Uterus (tissue), 4 donors: Measurements from ENCODE around the gene HSPG2. TPM values are rescaled to one million over a fixed set of nuclear protein-coding genes. Genes with fewer than 3 reads are reported as not detected.

Experiments
- DNase-seq, 2 donors: peaks; one replicate each; pipeline ENCODE4 v3.0.0-alpha.2; 2019 to 2020
- H3K27ac ChIP-seq, 2 donors: fragments of 200-600 bp; sonication (generic); 1 replicate in 1 of 2; 2 replicates in 1 of 2; pipeline ENCODE4 v1.5.1; 2016 to 2018
- H3K27me3 ChIP-seq, 2 donors: fragments of 200-600 bp; sonication (generic); one replicate each; pipeline ENCODE4 v1.5.1; 2018 to 2019; ENCODE audit warnings: control low read depth in 1 of 2
- H3K36me3 ChIP-seq, 2 donors: fragments of 200-600 bp; sonication (generic); one replicate each; pipeline ENCODE4 v1.5.1; 2019; ENCODE audit warnings: control low read depth in 1 of 2
- H3K4me1 ChIP-seq, 2 donors: fragments of 200-600 bp; sonication (generic); one replicate each; pipeline ENCODE4 v1.5.1; 2018 to 2019; ENCODE audit warnings: control low read depth in 1 of 2
- H3K4me3 ChIP-seq, 2 donors: fragments of 200-600 bp; sonication (generic); 1 replicate in 1 of 2; 2 replicates in 1 of 2; pipeline ENCODE4 v1.5.1; 2018 to 2019; ENCODE audit warnings: mild to moderate bottlenecking in 1 of 2
- H3K9me3 ChIP-seq, 2 donors: fragments of 200-600 bp; sonication (generic); one replicate each; pipeline ENCODE4 v1.5.1; 2019; ENCODE audit warnings: control low read depth in 1 of 2
- CTCF ChIP-seq, 4 experiments: fragments of 200-600 bp in 2 of 4; fragments of 450-650 bp in 2 of 4; sonication (generic) in 2 of 4; IDR thresholded peaks; one replicate each; pipeline ENCODE4 v1.5.1; 2016 to 2019; ENCODE audit warnings: antibody characterized with exemption in 4 of 4, mild to moderate bottlenecking in 2 of 4, moderate library complexity in 1 of 4
- POLR2A ChIP-seq, 2 donors: fragments of 450-650 bp; IDR thresholded peaks; one replicate each; pipeline ENCODE4 v1.6.1; 2016; ENCODE audit warnings: antibody characterized with exemption in 2 of 2, mild to moderate bottlenecking in 1 of 2, moderate library complexity in 1 of 2
- intact Hi-C: fragments of 100-400 bp; cut with DNase I; formaldehyde crosslinking; loops from one replicate; pipeline ENCODE4 v1.15.1; 2023; ENCODE audit warnings: low total_unique reads
- total RNA-seq, 4 donors: library from RNA; depleted of rRNA in 3 of 4; stranded (reverse); fragments of >200 nt in 3 of 4; gene quantifications; one replicate each; pipeline versions ENCODE4 v1.1.0 to v1.2.4, GENCODE V29; 2014 to 2023
- donor health status: DM: yes; HTN: yes; CAD: no.

The HSPG2 gene
- total RNA-seq, 4 donors from 2014 or later = 96.8 to 677 (median 290) TPM

DNA sequence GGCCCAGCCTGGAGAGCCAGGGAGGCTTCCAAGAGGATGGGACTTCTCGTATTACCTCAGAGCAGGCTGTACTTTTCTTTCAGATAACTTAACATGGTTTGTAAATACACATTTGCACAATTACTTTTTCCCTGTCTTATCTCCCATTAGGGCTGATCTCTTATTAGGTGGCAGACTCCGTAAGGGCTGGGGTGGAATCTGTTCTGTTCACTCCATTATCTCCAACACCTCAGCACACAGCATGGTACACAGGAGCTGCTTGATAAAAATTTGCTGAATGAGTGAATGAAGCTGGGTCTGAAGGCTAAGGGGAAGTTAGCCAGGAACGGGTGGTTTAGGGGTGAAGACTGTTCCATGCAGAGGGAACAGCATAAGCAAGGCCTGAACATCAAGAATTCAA is 76.1 kb downstream of the HSPG2 start:
- Histone ChIP-seq H3K36me3 (no peaks in the 10 kb centered on the region), H3K4me3 (no peak overlapping the region), H3K4me1 (no peaks in the 10 kb centered on the region), H3K9me3 (no peaks in the 10 kb centered on the region), H3K27me3 (no peaks in the 10 kb centered on the region), H3K27ac (no peak overlapping the region)
- TF ChIP-seq CTCF (IDR thresholded peaks at IDR 0.05) = no peak
- TF ChIP-seq POLR2A (IDR thresholded peaks at IDR 0.05) = no peak
- no peak for DNase-seq
- intact Hi-C loops = loop anchor here (10.0 kb wide), 1 partner anchor 104 kb away; no protein-coding TSS in a partner anchor

GRCh38 chr1:21859669-21860179 is 77.4 kb downstream of the HSPG2 start:
- Histone ChIP-seq H3K36me3 (no peaks in the 10 kb centered on the region), H3K27ac (no peak overlapping the region)
- TF ChIP-seq POLR2A (IDR thresholded peaks at IDR 0.05) = no peak
- no peak for TF ChIP-seq CTCF (IDR thresholded peaks at IDR 0.05)

GRCh38 chr1:21857840-21858670 is 79.1 kb downstream of the HSPG2 start:
- no peak overlapping the region for H3K4me3 ChIP-seq
- H3K27me3 ChIP-seq = no peaks in the 10 kb centered on the region
- H3K36me3 ChIP-seq = no peaks in the 10 kb centered on the region
- DNase-seq = no peak
- no peaks in the 10 kb centered on the region for H3K4me1 ChIP-seq
- no peak overlapping the region for H3K27ac ChIP-seq
- H3K9me3 ChIP-seq = no peaks in the 10 kb centered on the region
- TF ChIP-seq POLR2A (IDR thresholded peaks at IDR 0.05) (no peak), CTCF (IDR thresholded peaks at IDR 0.05) (no peak)
- intact Hi-C loops = no loop called here

More at GRCh38 chr1:21859669-21860179, 77.4 kb downstream of the HSPG2 start:
- DNase-seq = no peak
- Histone ChIP-seq H3K4me1 (no peaks in the 10 kb centered on the region), H3K9me3 (no peaks in the 10 kb centered on the region), H3K4me3 (no peak overlapping the region), H3K27me3 (no peaks in the 10 kb centered on the region)
- intact Hi-C loops = loop anchor here (10.0 kb wide), 1 partner anchor 105 kb away; no protein-coding TSS in a partner anchor

GRCh38 chr1:21857142-21857839 is 79.8 kb downstream of the HSPG2 start:
- no peaks in the 10 kb centered on the region for H3K36me3 ChIP-seq
- DNase-seq = no peak

More at GRCh38 chr1:21857142-21857839, 79.8 kb downstream of the HSPG2 start:
- H3K4me3 ChIP-seq = no peak overlapping the region
- H3K27ac ChIP-seq = no peak overlapping the region
- no peaks in the 10 kb centered on the region for H3K9me3 ChIP-seq
- intact Hi-C loops = no loop called here
- H3K4me1 ChIP-seq = no peaks in the 10 kb centered on the region
- TF ChIP-seq POLR2A (IDR thresholded peaks at IDR 0.05) (no peak), CTCF (IDR thresholded peaks at IDR 0.05) (no peak)
- no peaks in the 10 kb centered on the region for H3K27me3 ChIP-seq
